ENCODE results near the gene PDAP1. TPM values are rescaled to one million over a fixed set of nuclear protein-coding genes. Genes with fewer than 3 reads are reported as not detected.
A peak's percentile ranks its signal among the peaks of the same experiment; 100 is the strongest.

Gene PDAP1
- total and polyA plus RNA-seq, 10 of the 15 experiments (the other 5 are each of a cell fraction or from before 2014, with no cell fraction given) = 6.6 to 200 (median 87.7) TPM

GRCh38 chr7:99392659-99393354, 15.6 kb downstream of the PDAP1 start (continued):
- no peak for TF ChIP-seq PRDM15 (CRISPR knock-in tag; IDR thresholded peaks at IDR 0.05)
- TF ChIP-seq HSF1 (IDR thresholded peaks at IDR 0.05; ENCODE audit: low read depth, low read length) = no peak

GRCh38 chr7:99392046-99392445, 16.4 kb downstream of the PDAP1 start:
- TF ChIP-seq BMI1 (IDR thresholded peaks at IDR 0.05; ENCODE audit: borderline replicate concordance) (no peak), POLR2A (IDR thresholded peaks at IDR 0.05; ENCODE audit: low read depth, low read length) (0 out of 2 replicates have a peak, but pooled peaks have one; percentile 28)
- peaks cover 42 to 56% of the 10 kb centered on the region in 2 experiments for H3K36me3 ChIP-seq (ENCODE audit: control insufficient read depth in 2 of 2, insufficient read depth in 2 of 2, low read length in 1 of 2)
- SMC1A ChIA-PET (ENCODE audit: uncharacterized antibody, unreplicated experiment) = no interaction called here
- peaks cover 4% of the 10 kb centered on the region; the same call in 1 of the 2 replicates for H3K4me1 ChIP-seq (ENCODE audit: control insufficient read depth, insufficient read depth, low read length)
- no peaks in the 10 kb centered on the region for H4K20me1 ChIP-seq (ENCODE audit: control insufficient read depth, insufficient read depth)
- FAIRE-seq (no peak), ATAC-seq (no peak), DNase-seq (ENCODE audit: low read depth, low spot score) (no peak)
- BruUV-seq (replicated peaks) = TSS peak; percentile 40
- WGBS (ENCODE audit: insufficient coverage, insufficient replicate concordance, low lambda C conversion rate, missing lambda C conversion rate) = 46% methylated on average over 8 of the region's 8 CpGs
- H3K27ac ChIP-seq (ENCODE audit: control insufficient read depth, insufficient read depth) = no peak overlapping the region
- RAD21 ChIA-PET (ENCODE audit: unreplicated experiment) = no interaction called here
- POLR2A ChIA-PET = interaction anchor here (0.5 kb wide), 1 partner anchor 11 kb away, joined by 3 read pairs; no protein-coding TSS in a partner anchor
- H3K9me3 ChIP-seq (replicated peaks; ENCODE audit: control insufficient read depth, insufficient read depth, low read length) = no peaks in the 10 kb centered on the region
- H3K27me3 ChIP-seq (replicated peaks in 1 of 2; ENCODE audit: control insufficient read depth in 2 of 2, insufficient read depth in 2 of 2, low read length in 1 of 2) = no peaks in the 10 kb centered on the region
- H3K4me2 ChIP-seq (ENCODE audit: control insufficient read depth, insufficient read depth) = no peak overlapping the region
- no peak overlapping the region for H2AFZ ChIP-seq (ENCODE audit: control insufficient read depth, low read depth, low read length)
- CTCF ChIA-PET = no interaction called here
- in situ Hi-C loops (cut with MboI) = no loop called here
- no peak overlapping the region for H3K9ac ChIP-seq (ENCODE audit: control insufficient read depth, insufficient read depth, low read length)
- intact Hi-C loops (cut with micrococcal nuclease; ENCODE audit: unreplicated experiment) = no loop called here
- H3K4me3 ChIP-seq = no peak overlapping the region
- no peaks in the 10 kb centered on the region; the same call in 1 of the 2 replicates for H3K79me2 ChIP-seq (ENCODE audit: control insufficient read depth, insufficient read depth, low read length)
